HepG2 (cell line): ENCODE results near the gene DOK7. TPM values are rescaled to one million over a fixed set of nuclear protein-coding genes. Genes with fewer than 3 reads are reported as not detected.

Source experiments
- CAMTA2 ChIP-seq: sonication (generic); formaldehyde crosslinking; IDR thresholded peaks from 2 replicates; pipeline ENCODE4 v1.4.0; 2020; ENCODE audit warnings: mild to moderate bottlenecking, missing genetic modification reagents, borderline replicate concordance
- DRAP1 ChIP-seq: IDR thresholded peaks from 2 replicates; pipeline ENCODE4 v1.6.1; 2016; ENCODE audit warnings: missing genetic modification reagents, missing compliant biosample characterization
- JDP2 ChIP-seq: sonication (generic); formaldehyde crosslinking; IDR thresholded peaks from 2 replicates; pipeline ENCODE4 v1.8.1; 2022; ENCODE audit warnings: missing genetic modification reagents, borderline replicate concordance
- MAZ ChIP-seq, 2 experiments: sonication (generic) in 1 of 2; formaldehyde crosslinking in 1 of 2; IDR thresholded peaks; 2 replicates each; pipeline versions ENCODE4 v1.5.0 to v1.6.1; 2012 to 2020; ENCODE audit warnings: low read depth in 2 of 2, mild to moderate bottlenecking in 2 of 2, borderline replicate concordance in 1 of 2, improper control_type of control experiment in 1 of 2, low read length in 1 of 2, missing genetic modification reagents in 1 of 2, moderate library complexity in 1 of 2
- RCOR2 ChIP-seq: IDR thresholded peaks from 2 replicates; pipeline ENCODE4 v1.6.1; 2016; ENCODE audit warnings: missing biosample characterization, missing genetic modification reagents
- RFXAP ChIP-seq: sonication (generic); formaldehyde crosslinking; IDR thresholded peaks from 2 replicates; pipeline ENCODE4 v1.4.0; 2020; ENCODE audit warnings: missing genetic modification reagents, borderline replicate concordance
- SNRNP70 ChIP-seq: fragments of 200-400 bp; formaldehyde crosslinking; IDR thresholded peaks from 2 replicates; pipeline ENCODE4 v1.6.1; 2017; ENCODE audit warnings: mild to moderate bottlenecking, low read depth, low read length, moderate library complexity
- TSC22D2 ChIP-seq: sonication (generic); formaldehyde crosslinking; IDR thresholded peaks from 2 replicates; pipeline ENCODE4 v1.5.1; 2020; ENCODE audit warnings: missing genetic modification reagents, mild to moderate bottlenecking, borderline replicate concordance
- ZBED4 ChIP-seq: sonication (generic); formaldehyde crosslinking; IDR thresholded peaks from 2 replicates; pipeline ENCODE4 v1.4.0; 2020; ENCODE audit warnings: missing genetic modification reagents, borderline replicate concordance
- ZBTB26 ChIP-seq: IDR thresholded peaks from 2 replicates; pipeline ENCODE4 v1.6.1; 2016; ENCODE audit warnings: missing compliant biosample characterization, missing genetic modification reagents, borderline replicate concordance
- ZNF333 ChIP-seq: sonication (generic); formaldehyde crosslinking; IDR thresholded peaks from 2 replicates; pipeline ENCODE4 v1.4.0; 2020; ENCODE audit warnings: mild to moderate bottlenecking, missing genetic modification reagents, borderline replicate concordance
- ZNF343 ChIP-seq: sonication (generic); formaldehyde crosslinking; IDR thresholded peaks from 2 replicates; pipeline ENCODE4 v1.4.0; 2020; ENCODE audit warnings: mild to moderate bottlenecking, missing genetic modification reagents
- ZNF549 ChIP-seq: sonication (generic); formaldehyde crosslinking; IDR thresholded peaks from 2 replicates; pipeline ENCODE4 v1.5.0; 2020; ENCODE audit warnings: missing genetic modification reagents
- ZNF609 ChIP-seq: sonication (generic); formaldehyde crosslinking; IDR thresholded peaks from 2 replicates; pipeline ENCODE4 v1.4.0; 2020; ENCODE audit warnings: mild to moderate bottlenecking, missing genetic modification reagents, borderline replicate concordance
- polyA plus RNA-seq, 8 experiments: library from polyadenylated mRNA; depleted of rRNA in 3 of 8; stranded (reverse) in 7 of 8; unstranded in 1 of 8; fragments of >200 nt; fragmentation: Illumina TruSeq in 4 of 8; extraction: Trizol in 4 of 8; gene quantifications; 2 replicates each; pipeline versions ENCODE4 v1.2.1 to v1.2.3, GENCODE V29; 2011 to 2016; ENCODE audit warnings: low read depth in 4 of 8, missing spikeins in 1 of 8, mixed read lengths in 1 of 8; ENCODE audit not compliant: insufficient read depth in 1 of 8
- total RNA-seq, 5 experiments: library from RNA; depleted of rRNA; stranded (reverse); fragments of >200 nt; fragmentation: Illumina TruSeq; extraction: Trizol; gene quantifications; 2 replicates each; pipeline ENCODE4 v1.2.3, GENCODE V29; 2016; ENCODE audit warnings: low read depth in 1 of 5

Gene DOK7
- total and polyA plus RNA-seq, 2 of the 13 experiments (the other 11 are each of a cell fraction or from before 2014, with no cell fraction given), result 0.03 to 0.07 TPM

GRCh38 chr4:3441501-3442459, 21.3 kb upstream of the DOK7 start, which contains the start of gene HGFAC (continued):
- TF ChIP-seq ZNF609 (CRISPR knock-in tag) (peak; percentile 12; the same call in 1 of the 2 replicates), DRAP1 (CRISPR knock-in tag) (peak; percentile 50; the same call in 1 of the 2 replicates), ZNF549 (CRISPR knock-in tag) (no peak), RFXAP (CRISPR knock-in tag) (no peak; the same call in 1 of the 2 replicates), SNRNP70 (no peak), ZBED4 (CRISPR knock-in tag) (no peak), MAZ (IDR thresholded peaks at IDR 0.05; ENCODE audit: borderline replicate concordance, low read depth, low read length) (peak; percentile 50; the same call in 1 of the 2 replicates), MAZ (CRISPR knock-in tag; IDR thresholded peaks at IDR 0.05; ENCODE audit: low read depth) (peak; percentile 60), JDP2 (CRISPR knock-in tag) (no peak), ZBTB26 (CRISPR knock-in tag) (0 out of 2 replicates have a peak, but pooled peaks have one; percentile 19), ZNF333 (CRISPR knock-in tag) (no peak), RCOR2 (CRISPR knock-in tag) (0 out of 2 replicates have a peak, but pooled peaks have one; percentile 48), ZNF343 (CRISPR knock-in tag) (no peak), TSC22D2 (CRISPR knock-in tag) (no peak), CAMTA2 (peak; percentile 79; the same call in 1 of the 2 replicates)
